Central memory CD4-positive, alpha-beta T cell (primary cell): ENCODE measurements around the gene MYO3B.
"Not testable (repeated sequence)": the region's sequence is repeated elsewhere in the genome, so short reads cannot be mapped to it uniquely, and the experiment has no call there.

Source experiments
- DNase-seq: peaks from one replicate; pipeline ENCODE4 v3.0.0; 2022

Gene MYO3B

GRCh38 chr2:170263728-170264521 is 86.0 kb downstream of the MYO3B start:
- DNase-seq, result not testable (repeated sequence)

GRCh38 chr2:170264522-170264860 is 86.5 kb downstream of the MYO3B start:
- no peak for DNase-seq

GRCh38 chr2:170264865-170265264 is 86.9 kb downstream of the MYO3B start:
- DNase-seq, result no peak

- no peak for DNase-seq
Measured at GRCh38 chr2:170265321-170265720, 87.4 kb downstream of the MYO3B start.

- no peak for DNase-seq
Measured at GRCh38 chr2:170266358-170266757, 88.4 kb downstream of the MYO3B start.

- no peak for DNase-seq
Measured at GRCh38 chr2:170267071-170267470, 89.1 kb downstream of the MYO3B start.

GRCh38 chr2:170270278-170270864 is 92.4 kb downstream of the MYO3B start:
- DNase-seq, result no peak

GRCh38 chr2:170271340-170271739 is 93.4 kb downstream of the MYO3B start:
- no peak for DNase-seq

- no peak for DNase-seq
Measured at GRCh38 chr2:170276056-170276455, 98.1 kb downstream of the MYO3B start.

- no peak for DNase-seq
Measured at GRCh38 chr2:170276925-170277629, 99.1 kb downstream of the MYO3B start.

GRCh38 chr2:170277951-170278350 is 100.0 kb downstream of the MYO3B start:
- DNase-seq, result no peak

GRCh38 chr2:170279615-170280014 is 101.7 kb downstream of the MYO3B start:
- not testable (repeated sequence) for DNase-seq

GRCh38 chr2:170282851-170283250 is 104.9 kb downstream of the MYO3B start:
- no peak for DNase-seq

- DNase-seq, result no peak
Measured at GRCh38 chr2:170284205-170284604, 106.3 kb downstream of the MYO3B start.

GRCh38 chr2:170288859-170289258 is 110.9 kb downstream of the MYO3B start:
- DNase-seq, result no peak

- no peak for DNase-seq
Measured at GRCh38 chr2:170291474-170291873, 113.5 kb downstream of the MYO3B start.

- DNase-seq, result no peak
Measured at GRCh38 chr2:170292415-170292814, 114.5 kb downstream of the MYO3B start.

- no peak for DNase-seq
Measured at GRCh38 chr2:170297496-170297895, 119.5 kb downstream of the MYO3B start.

- DNase-seq, result no peak
Measured at GRCh38 chr2:170298115-170298514, 120.2 kb downstream of the MYO3B start.

GRCh38 chr2:170298861-170299429 is 121.0 kb downstream of the MYO3B start:
- no peak for DNase-seq

- no peak for DNase-seq
Measured at GRCh38 chr2:170300993-170301392, 123.0 kb downstream of the MYO3B start.

- no peak for DNase-seq
Measured at GRCh38 chr2:170301626-170302025, 123.7 kb downstream of the MYO3B start.

- DNase-seq, result no peak
Measured at GRCh38 chr2:170305711-170306110, 127.8 kb downstream of the MYO3B start.
